Prostate gland (tissue), 2 donors: ENCODE results near the gene FHIT.

Source experiments
- CTCF ChIP-seq, 4 experiments: fragments of 200-600 bp in 2 of 4; fragments of 450-650 bp in 2 of 4; sonication (generic) in 2 of 4; IDR thresholded peaks; 1 replicate in 3 of 4; 2 replicates in 1 of 4; pipeline ENCODE4 v1.5.1; 2016 to 2019; ENCODE audit warnings: antibody characterized with exemption in 4 of 4, mild to moderate bottlenecking in 2 of 4, moderate library complexity in 2 of 4
- POLR2A ChIP-seq: fragments of 450-650 bp; IDR thresholded peaks from one replicate; pipeline ENCODE4 v1.6.1; 2016; ENCODE audit warnings: antibody characterized with exemption, mild to moderate bottlenecking
- POLR2AphosphoS5 ChIP-seq: sonication (generic); formaldehyde crosslinking; IDR thresholded peaks from one replicate; pipeline ENCODE4 v1.6.1; 2017; ENCODE audit warnings: antibody characterized with exemption

- TF ChIP-seq CTCF (IDR thresholded peaks at IDR 0.05), result no peak
- no peak for TF ChIP-seq POLR2A
- no peak for TF ChIP-seq POLR2AphosphoS5
These were observed 1411.3 kb downstream of the FHIT start for GRCh38 chr3:59839810-59840515.
